Activated CD4-positive, alpha-beta T cell treated with anti-CD3 and anti-CD28 coated beads, Interleukin-2, Interleukin-4, amounts not matched to agents 100 ng/mL and 50 ng/mL, durations not matched to agents 16 hours and 8 hours (primary cell): ENCODE data around the gene LITAF.

Experiments
- DNase-seq: peaks from one replicate; pipeline ENCODE4 v3.0.0-alpha.2; 2020; ENCODE audit warnings: low spot score

The LITAF gene

GRCh38 chr16:11550791-11551498 is 35.8 kb downstream of the LITAF start:
- no peak for DNase-seq

GRCh38 chr16:11547118-11547916 is 39.4 kb downstream of the LITAF start:
- DNase-seq = no peak

- DNase-seq = no peak
Observed at GRCh38 chr16:11546608-11547061, 40.1 kb downstream of the LITAF start.

- DNase-seq = no peak
Observed at GRCh38 chr16:11543661-11544393, 42.9 kb downstream of the LITAF start.

- no peak for DNase-seq
Observed at GRCh38 chr16:11542069-11542744, 44.5 kb downstream of the LITAF start.

- DNase-seq = no peak
Observed at GRCh38 chr16:11539641-11540050, 47.1 kb downstream of the LITAF start.

GRCh38 chr16:11538880-11539279 is 47.8 kb downstream of the LITAF start:
- no peak for DNase-seq

- DNase-seq = no peak
Observed at GRCh38 chr16:11536104-11536866, 50.4 kb downstream of the LITAF start.

GRCh38 chr16:11535494-11535893 is 51.2 kb downstream of the LITAF start:
- DNase-seq = no peak

GRCh38 chr16:11534262-11534661 is 52.5 kb downstream of the LITAF start:
- DNase-seq = no peak

GRCh38 chr16:11533588-11533987 is 53.1 kb downstream of the LITAF start:
- DNase-seq = no peak

GRCh38 chr16:11530171-11530940 is 56.4 kb downstream of the LITAF start:
- DNase-seq = no peak

GRCh38 chr16:11529285-11529684 is 57.4 kb downstream of the LITAF start:
- DNase-seq = no peak

GRCh38 chr16:11528053-11528452 is 58.7 kb downstream of the LITAF start:
- no peak for DNase-seq

- DNase-seq = no peak
Observed at GRCh38 chr16:11526655-11527350, 59.9 kb downstream of the LITAF start.

- no peak for DNase-seq
Observed at GRCh38 chr16:11524098-11524760, 62.5 kb downstream of the LITAF start.

GRCh38 chr16:11521055-11521454 is 65.7 kb downstream of the LITAF start:
- DNase-seq = no peak

GRCh38 chr16:11520442-11520841 is 66.3 kb downstream of the LITAF start:
- no peak for DNase-seq

- DNase-seq = no peak
Observed at GRCh38 chr16:11517961-11518360, 68.8 kb downstream of the LITAF start.
